H1 (cell line): ENCODE data around the gene PPP1R14C. TPM values are rescaled to one million over a fixed set of nuclear protein-coding genes. Genes with fewer than 3 reads are reported as not detected.

ENCODE experiments used
- CBX8 ChIP-seq: fragments of 300-800, 300-1000 bp; sonication (generic); IDR thresholded peaks from 2 replicates; pipeline ENCODE4 v1.7.1; 2016; ENCODE audit warnings: low read depth, low read length, borderline replicate concordance
- CHD7 ChIP-seq: fragments of 300-600 bp; sonication (generic); IDR thresholded peaks from 2 replicates; pipeline ENCODE4 v1.7.1; 2012; ENCODE audit warnings: low read length, moderate library complexity, mild to moderate bottlenecking, inconsistent platforms; ENCODE audit not compliant: insufficient replicate concordance
- POLR2AphosphoS5 ChIP-seq: IDR thresholded peaks from 2 replicates; pipeline ENCODE4 v1.6.1; 2011; ENCODE audit warnings: low read depth, low read length
- SP4 ChIP-seq: IDR thresholded peaks from 2 replicates; pipeline ENCODE4 v1.6.1; 2012; ENCODE audit warnings: low read length, inconsistent platforms
- polyA plus RNA-seq, 7 experiments: library from polyadenylated mRNA; depleted of rRNA in 3 of 7; stranded (reverse) in 5 of 7; unstranded in 2 of 7; fragments of >200 nt in 5 of 7; fragments of 200-250 nt in 2 of 7; gene quantifications; 1 replicate in 5 of 7; 2 replicates in 1 of 7; 4 replicates in 1 of 7; pipeline versions ENCODE4 v1.2.1 to v1.2.3, GENCODE V29; 2011 to 2013; ENCODE audit warnings: missing spikeins in 2 of 7, mixed read lengths in 2 of 7
- total RNA-seq: library from RNA; stranded (reverse); fragmentation: NEBNext Ultra II Directional; extraction: Animal tissue kit (Norgen Biotek cat#: 25700); gene quantifications from 2 replicates; pipeline ENCODE4 v1.2.1, GENCODE V29; 2021

Gene PPP1R14C
- total and polyA plus RNA-seq, 2 of the 8 experiments (the other 6 are each of a cell fraction or from before 2014, with no cell fraction given), result 0.30 to 0.61 TPM

- no peak for TF ChIP-seq CHD7
- TF ChIP-seq POLR2AphosphoS5, result no peak
- TF ChIP-seq CBX8, result no peak
- TF ChIP-seq SP4, result no peak
Measured at GRCh38 chr6:150093397-150093796, 49.4 kb upstream of the PPP1R14C start (continued).
